Measurements from ENCODE around the gene CIDEC.
"Not testable (repeated sequence)": the region's sequence is repeated elsewhere in the genome, so short reads cannot be mapped to it uniquely, and the experiment has no call there.

Gene CIDEC

DNA sequence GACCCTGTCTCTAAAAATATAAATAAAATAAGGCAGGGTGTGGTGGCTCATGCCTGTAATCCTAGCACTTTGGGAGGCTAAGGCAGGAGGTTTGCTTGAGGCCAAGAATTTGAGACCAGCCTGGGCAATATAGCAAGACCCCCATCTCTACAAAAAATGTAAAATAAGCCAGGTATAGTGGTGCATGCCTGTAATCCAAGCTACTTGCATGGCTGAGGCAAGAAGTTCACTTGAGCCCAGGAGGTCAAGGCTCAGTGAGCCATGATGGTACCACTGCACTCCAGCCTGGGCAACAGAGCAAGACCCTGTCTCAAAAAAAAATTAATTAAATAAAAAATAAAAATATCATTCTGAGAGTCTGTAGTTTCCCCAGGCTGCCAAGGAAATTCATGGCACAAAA lies 6.3 kb upstream of the CIDEC start:
- DNase-seq (ENCODE audit: low read depth, low spot score) = no peak
- no peak overlapping the region for H3K4me3 ChIP-seq (ENCODE audit: low read depth, low read length)
- TF ChIP-seq, protein P1, sequence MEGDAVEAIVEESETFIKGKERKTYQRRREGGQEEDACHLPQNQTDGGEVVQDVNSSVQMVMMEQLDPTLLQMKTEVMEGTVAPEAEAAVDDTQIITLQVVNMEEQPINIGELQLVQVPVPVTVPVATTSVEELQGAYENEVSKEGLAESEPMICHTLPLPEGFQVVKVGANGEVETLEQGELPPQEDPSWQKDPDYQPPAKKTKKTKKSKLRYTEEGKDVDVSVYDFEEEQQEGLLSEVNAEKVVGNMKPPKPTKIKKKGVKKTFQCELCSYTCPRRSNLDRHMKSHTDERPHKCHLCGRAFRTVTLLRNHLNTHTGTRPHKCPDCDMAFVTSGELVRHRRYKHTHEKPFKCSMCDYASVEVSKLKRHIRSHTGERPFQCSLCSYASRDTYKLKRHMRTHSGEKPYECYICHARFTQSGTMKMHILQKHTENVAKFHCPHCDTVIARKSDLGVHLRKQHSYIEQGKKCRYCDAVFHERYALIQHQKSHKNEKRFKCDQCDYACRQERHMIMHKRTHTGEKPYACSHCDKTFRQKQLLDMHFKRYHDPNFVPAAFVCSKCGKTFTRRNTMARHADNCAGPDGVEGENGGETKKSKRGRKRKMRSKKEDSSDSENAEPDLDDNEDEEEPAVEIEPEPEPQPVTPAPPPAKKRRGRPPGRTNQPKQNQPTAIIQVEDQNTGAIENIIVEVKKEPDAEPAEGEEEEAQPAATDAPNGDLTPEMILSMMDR (IDR thresholded peaks at IDR 0.05; ENCODE audit: low read depth, low read length) = no peak
- in situ Hi-C loops (cut with HindIII; ENCODE audit: low sequenced_read_pairs) = no loop called here

DNA sequence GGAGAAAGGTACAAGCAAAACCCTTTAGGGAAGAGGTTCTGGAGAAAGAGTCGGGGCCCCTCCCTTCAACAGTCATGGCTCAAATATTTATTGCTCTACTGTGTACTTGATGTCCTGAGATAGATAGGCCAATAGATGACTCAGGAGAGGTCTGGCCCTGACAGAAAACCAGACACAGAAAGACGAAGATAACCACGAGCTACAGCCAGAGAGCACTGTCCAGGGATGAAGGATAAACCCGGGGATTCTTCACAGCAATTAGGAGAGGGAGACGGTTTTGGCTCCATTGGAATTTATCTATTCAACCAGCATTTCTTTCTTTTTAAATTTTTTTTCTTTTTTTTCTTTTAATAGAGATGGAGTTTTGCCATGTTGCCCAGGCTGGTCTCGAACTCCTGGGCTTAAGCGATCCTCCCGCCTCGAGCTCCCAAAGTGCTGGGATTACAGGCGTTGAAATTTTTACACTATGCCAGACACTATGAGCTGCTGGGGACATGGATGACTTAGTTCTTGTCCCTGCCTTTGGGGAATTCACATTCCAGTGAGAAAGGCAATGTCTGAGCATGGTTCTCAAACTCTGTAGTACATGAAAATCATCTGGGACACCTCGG lies 4.6 kb upstream of the CIDEC start:
- in situ Hi-C loops (cut with HindIII; ENCODE audit: low sequenced_read_pairs) = no loop called here

DNA sequence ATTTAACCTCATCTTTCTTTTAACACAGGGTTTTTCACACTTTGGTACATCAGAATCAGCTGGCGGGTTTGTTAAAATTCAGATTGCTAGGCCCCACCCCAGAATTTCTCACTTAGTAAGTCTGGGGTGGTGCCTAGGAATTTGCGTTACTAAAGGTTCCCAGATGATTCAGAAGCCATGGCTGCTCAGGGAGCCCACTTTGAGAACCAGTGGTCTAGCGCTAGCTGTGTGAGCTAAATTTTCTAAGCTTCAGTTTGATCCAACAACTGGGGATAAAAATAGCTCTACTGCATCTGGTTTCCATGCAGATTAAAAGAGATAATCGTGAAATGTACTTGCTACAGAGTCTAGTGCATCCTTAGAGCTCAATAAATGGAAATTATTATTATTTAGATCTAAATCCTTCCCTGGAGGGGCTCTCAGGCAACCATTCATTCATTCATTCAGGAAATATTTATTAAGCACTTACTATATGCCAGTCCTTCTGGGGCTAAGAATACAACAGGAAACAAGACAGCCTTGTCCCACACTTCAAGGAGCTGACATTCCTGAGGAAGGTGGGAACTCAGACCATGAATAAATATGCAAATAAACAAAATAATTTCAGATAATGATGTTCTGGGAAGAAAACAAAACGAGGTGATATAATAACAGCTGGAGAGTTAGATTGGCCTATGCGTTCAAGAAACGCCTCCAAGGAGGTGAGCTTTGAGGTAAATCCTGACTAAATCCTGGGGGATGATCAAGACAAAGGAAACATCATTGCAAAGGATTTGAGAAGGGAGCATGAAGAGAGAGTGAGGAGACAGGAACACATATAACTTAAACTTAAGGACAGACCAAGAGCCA lies 3.9 kb upstream of the CIDEC start:
- in situ Hi-C loops (cut with HindIII; ENCODE audit: low sequenced_read_pairs) = no loop called here
- DNase-seq (ENCODE audit: low read depth, low spot score) = peak; percentile 33
- no peak overlapping the region for H3K4me3 ChIP-seq (ENCODE audit: low read depth, low read length)
- TF ChIP-seq, protein P1 (IDR thresholded peaks at IDR 0.05; ENCODE audit: low read depth, low read length) = no peak

More for the DNA sequence above, 4.6 kb upstream of the CIDEC start:
- no peak overlapping the region for H3K4me3 ChIP-seq (ENCODE audit: low read depth, low read length)
- peak; percentile 68 for DNase-seq (ENCODE audit: low read depth, low spot score)
- TF ChIP-seq, protein P1 (IDR thresholded peaks at IDR 0.05; ENCODE audit: low read depth, low read length) = no peak

DNA sequence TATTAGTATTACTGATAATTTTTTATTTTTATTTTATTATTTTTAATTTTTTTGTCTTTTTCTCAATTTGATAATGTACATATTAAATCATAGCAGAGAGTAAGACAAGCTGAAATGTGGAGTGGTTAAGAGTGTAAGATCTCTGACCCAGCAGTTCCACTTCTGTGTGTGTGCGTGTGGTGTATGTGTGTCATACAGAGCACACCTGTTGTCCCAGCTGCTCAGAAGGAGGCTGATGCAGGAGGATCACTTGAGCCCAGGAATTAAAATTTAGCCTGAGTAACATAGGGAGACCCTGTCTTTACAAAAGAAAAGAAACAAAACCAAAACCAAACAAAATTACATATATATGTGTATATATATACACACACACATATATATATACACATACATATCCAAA lies 1.4 kb upstream of the CIDEC start:
- DNase-seq (ENCODE audit: low read depth, low spot score) = no peak
- in situ Hi-C loops (cut with HindIII; ENCODE audit: low sequenced_read_pairs) = no loop called here
- no peak overlapping the region for H3K4me3 ChIP-seq (ENCODE audit: low read depth, low read length)
- TF ChIP-seq, protein P1 (IDR thresholded peaks at IDR 0.05; ENCODE audit: low read depth, low read length) = no peak

GRCh38 chr3:9878700-9879099 lies 1.4 kb downstream of the CIDEC start:
- H3K4me3 ChIP-seq (ENCODE audit: low read depth, low read length) = no peak overlapping the region
- in situ Hi-C loops (cut with HindIII; ENCODE audit: low sequenced_read_pairs) = no loop called here
- no peak for DNase-seq (ENCODE audit: low read depth, low spot score)
- TF ChIP-seq, protein P1 (IDR thresholded peaks at IDR 0.05; ENCODE audit: low read depth, low read length) = no peak

DNA sequence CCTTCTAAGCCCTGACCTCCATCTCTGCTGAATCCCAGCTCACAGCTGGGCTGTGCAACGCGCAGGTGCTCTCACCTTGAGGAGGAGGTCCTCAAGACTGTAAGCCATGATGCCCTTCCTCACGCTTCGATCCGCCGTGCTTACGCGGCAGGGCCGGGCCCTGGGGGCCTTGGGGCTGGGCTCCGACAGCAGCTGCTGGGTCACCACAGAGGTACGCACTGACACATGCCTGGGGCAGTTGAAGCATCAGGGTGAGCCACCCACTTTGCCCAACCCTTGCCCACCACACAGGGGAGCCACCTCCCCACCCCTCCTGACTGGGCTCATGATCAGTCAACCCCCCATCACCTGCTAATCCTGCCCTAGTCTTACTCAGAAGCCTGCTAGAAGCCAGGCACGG lies 3.1 kb downstream of the CIDEC start:
- TF ChIP-seq, protein P1 (IDR thresholded peaks at IDR 0.05; ENCODE audit: low read depth, low read length) = no peak
- no peak for DNase-seq (ENCODE audit: low read depth, low spot score)
- no peak overlapping the region for H3K4me3 ChIP-seq (ENCODE audit: low read depth, low read length)
- in situ Hi-C loops (cut with HindIII; ENCODE audit: low sequenced_read_pairs) = no loop called here

GRCh38 chr3:9876255-9876654 lies 3.8 kb downstream of the CIDEC start:
- in situ Hi-C loops (cut with HindIII; ENCODE audit: low sequenced_read_pairs); DNase-seq (ENCODE audit: low read depth, low spot score); H3K4me3 ChIP-seq (ENCODE audit: low read depth, low read length): not testable (repeated sequence)
